HCT116 (cell line): ENCODE data around the gene PPP1R2B. TPM values are rescaled to one million over a fixed set of nuclear protein-coding genes. Genes with fewer than 3 reads are reported as not detected.

Experiments
- ATAC-seq: fragments of 200-7000 bp; cut with Tn5 transposase; 2 replicates; pipeline ENCODE4 v1.9.1; 2020; ENCODE audit warnings: mild to moderate bottlenecking, moderate library complexity
- Bru-seq: library from RNA; stranded (reverse); fragments of 400-500 nt; gene quantifications from one replicate; lab custom pipeline; 2021; lab: Mats Ljungman, UMichigan
- BruChase-seq, 2 experiments: library from RNA; stranded (reverse); fragments of 400-500 nt; gene quantifications; one replicate each; lab custom pipeline; 2021; lab: Mats Ljungman, UMichigan
- BruUV-seq: library from RNA; stranded (reverse); fragments of 400-500 nt; replicated peaks from 2 replicates; lab custom pipeline; 2021; lab: Mats Ljungman, UMichigan
- CTCF ChIA-PET: fragments of 300-600 bp; sonication (Branson Sonifier 250); formaldehyde crosslinking; loops from one replicate; lab custom pipeline; 2021; ENCODE audit warnings: antibody characterized with exemption; lab: Charles Lee
- POLR2A ChIA-PET: fragments of 300-600, 350-600 bp; sonication (Branson Sonifier 250); formaldehyde crosslinking; loops from one replicate; lab custom pipeline; 2021; ENCODE audit warnings: antibody characterized with exemption; lab: Charles Lee
- RAD21 ChIA-PET, 2 experiments: fragments of 300-600 bp; sonication (Branson Sonifier 250); formaldehyde crosslinking; loops; one replicate each; lab custom pipeline; 2023; ENCODE audit warnings: low total read pairs in 2 of 2; ENCODE audit not compliant: uncharacterized antibody in 2 of 2, unreplicated experiment in 2 of 2, low non-redundant PET in 1 of 2; lab: Charles Lee
- DNase-seq: peaks from one replicate; pipeline ENCODE4 v3.0.0-alpha.2; 2010; ENCODE audit warnings: low read depth, low spot score
- H2AFZ ChIP-seq: fragments of 200-600 bp; shearing (Covaris generic), sonication (generic); 2 replicates; pipeline ENCODE4 v1.6.1; 2017; ENCODE audit warnings: low read depth, mixed run types, mixed read lengths, antibody characterized with exemption, low read length; ENCODE audit not compliant: poor library complexity, severe bottlenecking
- H3K27ac ChIP-seq: 2 replicates; pipeline ENCODE4 v1.5.1; 2012; ENCODE audit warnings: low read depth, low read length
- H3K27me3 ChIP-seq: fragments of 200-600 bp; sonication (generic); 2 replicates; pipeline ENCODE4 v1.6.1; 2016; ENCODE audit warnings: mixed run types, low read length, mixed read lengths; ENCODE audit not compliant: insufficient read depth
- H3K36me3 ChIP-seq, 2 experiments: fragments of 200-500 bp in 1 of 2; fragments of 200-600 bp in 1 of 2; sonication (Bioruptor generic) in 1 of 2; sonication (generic) in 1 of 2; 2 replicates each; pipeline versions ENCODE4 v1.5.1 to v1.6.1; 2014 to 2016; ENCODE audit warnings: low read length in 2 of 2, inconsistent platforms in 1 of 2, mixed read lengths in 1 of 2, mixed run types in 1 of 2; ENCODE audit not compliant: insufficient read depth in 2 of 2, control insufficient read depth in 1 of 2
- H3K4me1 ChIP-seq, 2 experiments: fragments of 200-600 bp in 1 of 2; sonication (generic) in 1 of 2; 2 replicates each; pipeline versions ENCODE4 v1.5.1 to v1.6.1; 2012 to 2017; ENCODE audit warnings: low read length in 2 of 2, inconsistent platforms in 1 of 2, mild to moderate bottlenecking in 1 of 2, mixed read lengths in 1 of 2, mixed run types in 1 of 2, moderate library complexity in 1 of 2; ENCODE audit not compliant: insufficient read depth in 2 of 2, control insufficient read depth in 1 of 2
- H3K4me2 ChIP-seq: fragments of 200-600 bp; sonication (generic); 2 replicates; pipeline ENCODE4 v1.6.1; 2017; ENCODE audit warnings: mixed run types, low read length, mixed read lengths
- H3K4me3 ChIP-seq, 2 experiments: fragments of 200-600 bp in 1 of 2; sonication (generic) in 1 of 2; replicated peaks in 1 of 2; 2 replicates each; pipeline ENCODE4 v1.5.1; 2011 to 2016; ENCODE audit warnings: low read length in 2 of 2, control low read depth in 1 of 2, low read depth in 1 of 2, mild to moderate bottlenecking in 1 of 2, mixed read lengths in 1 of 2, mixed run types in 1 of 2
- H3K79me2 ChIP-seq: fragments of 200-600 bp; sonication (generic); 2 replicates; pipeline ENCODE4 v1.6.1; 2017; ENCODE audit warnings: mild to moderate bottlenecking, mixed run types, low read length, moderate library complexity, mixed read lengths; ENCODE audit not compliant: insufficient read depth
- H3K9ac ChIP-seq: fragments of 200-600 bp; sonication (generic); 2 replicates; pipeline ENCODE4 v1.6.1; 2016; ENCODE audit warnings: low read length, mixed read lengths
- H3K9me2 ChIP-seq: fragments of 200-600 bp; sonication (generic), shearing (Covaris generic); 2 replicates; pipeline ENCODE4 v1.6.1; 2017; ENCODE audit warnings: mixed run types, mild to moderate bottlenecking, moderate library complexity; ENCODE audit not compliant: insufficient read depth
- H3K9me3 ChIP-seq, 2 experiments: fragments of 200-500 bp in 1 of 2; fragments of 200-600 bp in 1 of 2; sonication (Bioruptor generic) in 1 of 2; sonication (generic) in 1 of 2; 2 replicates each; pipeline ENCODE4 v1.6.1; 2014 to 2017; ENCODE audit warnings: low read length in 2 of 2, mixed read lengths in 2 of 2, inconsistent platforms in 1 of 2, low read depth in 1 of 2, mild to moderate bottlenecking in 1 of 2, mixed run types in 1 of 2, moderate library complexity in 1 of 2; ENCODE audit not compliant: control insufficient read depth in 1 of 2, insufficient read depth in 1 of 2
- H4K20me1 ChIP-seq: fragments of 200-600 bp; sonication (generic), shearing (Covaris generic); 2 replicates; pipeline ENCODE4 v1.6.1; 2017; ENCODE audit warnings: mixed run types, mild to moderate bottlenecking, moderate library complexity; ENCODE audit not compliant: insufficient read depth
- ATF3 ChIP-seq: IDR thresholded peaks from 2 replicates; pipeline ENCODE4 v1.6.1; 2012
- CEBPB ChIP-seq: IDR thresholded peaks from 2 replicates; pipeline ENCODE4 v1.6.1; 2012; ENCODE audit warnings: low read depth
- CTCF ChIP-seq, 3 experiments: fragments of 200-600 bp in 1 of 3; sonication (generic) in 1 of 3; IDR thresholded peaks in 2 of 3; conservative IDR thresholded peaks in 1 of 3; 2 replicates each; pipeline ENCODE4 v1.5.1; 2012 to 2017; ENCODE audit warnings: low read depth in 2 of 3, low read length in 2 of 3, antibody characterized with exemption in 1 of 3, borderline replicate concordance in 1 of 3, control low read depth in 1 of 3, mild to moderate bottlenecking in 1 of 3, mixed read lengths in 1 of 3, mixed run types in 1 of 3, moderate library complexity in 1 of 3; ENCODE audit not compliant: insufficient read depth in 1 of 3
- ELF1 ChIP-seq: IDR thresholded peaks from 2 replicates; pipeline ENCODE4 v1.6.1; 2012; ENCODE audit warnings: low read depth, borderline replicate concordance
- EZH2 ChIP-seq: fragments of 200-600 bp; sonication (generic); IDR thresholded peaks from 2 replicates; pipeline ENCODE4 v1.6.1; 2017; ENCODE audit warnings: antibody characterized with exemption, mixed run types
- EZH2phosphoT487 ChIP-seq: fragments of 200-600 bp; IDR thresholded peaks from 2 replicates; pipeline ENCODE4 v1.6.1; 2018; ENCODE audit warnings: antibody characterized with exemption, borderline replicate concordance
- FOSL1 ChIP-seq: IDR thresholded peaks from 2 replicates; pipeline ENCODE4 v1.6.1; 2012; ENCODE audit warnings: low read depth
- JUND ChIP-seq: IDR thresholded peaks from 2 replicates; pipeline ENCODE4 v1.6.1; 2012
- POLR2AphosphoS5 ChIP-seq: IDR thresholded peaks from 2 replicates; pipeline ENCODE4 v1.6.1; 2011; ENCODE audit warnings: mild to moderate bottlenecking, low read depth, low read length, moderate library complexity
- RAD21 ChIP-seq: IDR thresholded peaks from 2 replicates; pipeline ENCODE4 v1.6.1; 2012; ENCODE audit warnings: low read depth, mild to moderate bottlenecking
- SIN3A ChIP-seq: IDR thresholded peaks from 2 replicates; pipeline ENCODE4 v1.6.1; 2012; ENCODE audit warnings: low read depth
- ZFX ChIP-seq: fragments of 450-650 bp; IDR thresholded peaks from 2 replicates; pipeline ENCODE4 v1.6.1; 2017
- intact Hi-C: fragments of 100-400 bp; cut with micrococcal nuclease; formaldehyde crosslinking; loops from 2 replicates; pipeline ENCODE4 v1.10.0; 2022
- long read RNA-seq: library from polyadenylated mRNA; unstranded; transcript quantifications from one replicate; pipeline ENCODE4 v2.0.0, GENCODE V29; 2021; ENCODE audit not compliant: unreplicated experiment
- polyA plus RNA-seq: library from polyadenylated mRNA; unstranded; fragments of >200 nt; gene quantifications from 2 replicates; pipeline ENCODE4 v1.2.1, GENCODE V29; 2012; ENCODE audit warnings: missing spikeins
- total RNA-seq: library from RNA; stranded (reverse); gene quantifications from one replicate; pipeline ENCODE4 v1.2.1, GENCODE V29; 2021; ENCODE audit not compliant: unreplicated experiment

The PPP1R2B gene
- not detected for total RNA-seq
- not detected in 2 replicates for polyA plus RNA-seq
- not detected for Bru-seq, nascent RNA
- percentile 23 among the genes with signal in this experiment for BruChase-seq, experiment 1, labeled RNA remaining after a 6-hour chase
- BruChase-seq, experiment 2, labeled RNA remaining after a 2-hour chase = percentile 16 among the genes with signal in this experiment
- long read RNA-seq = 0 reads

- TF ChIP-seq CTCF (IDR thresholded peaks at IDR 0.05 in 2 of 3, conservative IDR thresholded peaks at IDR 0.05 in 1 of 3; ENCODE audit: borderline replicate concordance in 1 of 3, insufficient read depth in 1 of 3, low read depth in 2 of 3, low read length in 2 of 3) (no peak), CEBPB (no peak), EZH2 (no peak), ATF3 (no peak), FOSL1 (no peak), RAD21 (no peak), EZH2phosphoT487 (no peak), ZFX (no peak), SIN3A (no peak), ELF1 (no peak), POLR2AphosphoS5 (no peak), JUND (no peak)
- Histone ChIP-seq H3K4me1 (no peaks in the 10 kb centered on the region), H3K27me3 (no peaks in the 10 kb centered on the region), H3K4me2 (no peak within 1 kb of the TSS), H3K79me2 (no peaks in the 10 kb centered on the region), H3K4me3 (no peak within 1 kb of the TSS), H3K9ac (no peak within 1 kb of the TSS), H3K27ac (no peak within 1 kb of the TSS), H3K9me2 (no peaks in the 10 kb centered on the region), H3K36me3 (no peaks in the 10 kb centered on the region), H3K9me3 (no peaks in the 10 kb centered on the region; a peak in 1 of 4 replicates), H2AFZ (no peak within 1 kb of the TSS), H4K20me1 (no peaks in the 10 kb centered on the region)
- POLR2A ChIA-PET = no interaction called here
- intact Hi-C loops = no loop called here
- RAD21 ChIA-PET = no interaction called here
- no TSS peak for BruUV-seq
- ATAC-seq (no peak), DNase-seq (no peak)
- CTCF ChIA-PET = no interaction called here
Measured at GRCh38 chr5:156850206-156850751, at the start of gene PPP1R2B. TSS of gene PPP1R2B (plus strand) at chr5:156850295. CDS start at chr5:156850563, 268 bp downstream.
